Vagina (tissue), 2 donors: Measurements from ENCODE around the gene NEDD4L. TPM values are rescaled to one million over a fixed set of nuclear protein-coding genes. Genes with fewer than 3 reads are reported as not detected.

Source experiments
- DNase-seq, 2 donors: peaks; one replicate each; pipeline ENCODE4 v3.0.0-alpha.2; 2017; ENCODE audit errors: extremely low spot score in 2 of 2
- H3K27ac ChIP-seq: fragments of 200-600 bp; sonication (generic); one replicate; pipeline ENCODE4 v1.5.1; 2019
- H3K27me3 ChIP-seq: fragments of 200-600 bp; sonication (generic); one replicate; pipeline ENCODE4 v1.5.1; 2019
- H3K36me3 ChIP-seq, 2 donors: fragments of 200-600 bp; sonication (generic); one replicate each; pipeline ENCODE4 v1.5.1; 2017 to 2019
- H3K4me1 ChIP-seq: fragments of 200-600 bp; sonication (generic); one replicate; pipeline ENCODE4 v1.5.1; 2019
- H3K4me3 ChIP-seq, 2 donors: fragments of 200-600 bp; sonication (generic); 1 replicate in 1 of 2; 2 replicates in 1 of 2; pipeline ENCODE4 v1.5.1; 2016 to 2019
- H3K9me3 ChIP-seq: fragments of 200-600 bp; sonication (generic); one replicate; pipeline ENCODE4 v1.5.1; 2019
- CTCF ChIP-seq, 3 experiments: fragments of 450-650 bp in 2 of 3; fragments of 200-600 bp in 1 of 3; sonication (generic) in 1 of 3; IDR thresholded peaks; one replicate each; pipeline ENCODE4 v1.5.1; 2017 to 2019; ENCODE audit warnings: antibody characterized with exemption in 3 of 3, mild to moderate bottlenecking in 2 of 3, moderate library complexity in 2 of 3
- POLR2A ChIP-seq, 2 donors: fragments of 450-650 bp; IDR thresholded peaks; one replicate each; pipeline ENCODE4 v1.6.1; 2017; ENCODE audit warnings: antibody characterized with exemption in 2 of 2, mild to moderate bottlenecking in 2 of 2, moderate library complexity in 2 of 2
- POLR2AphosphoS5 ChIP-seq, 2 donors: sonication (generic); formaldehyde crosslinking; IDR thresholded peaks; one replicate each; pipeline ENCODE4 v1.9.0; 2017; ENCODE audit warnings: antibody characterized with exemption in 2 of 2, mild to moderate bottlenecking in 2 of 2, low read depth in 1 of 2; ENCODE audit not compliant: insufficient read depth in 1 of 2
- intact Hi-C: fragments of 100-400 bp; cut with DNase I; formaldehyde crosslinking; loops from one replicate; pipeline ENCODE4 v1.15.1; 2023
- total RNA-seq: library from RNA; depleted of rRNA; stranded (reverse); fragments of >200 nt; gene quantifications from one replicate; pipeline ENCODE4 v1.2.3, GENCODE V29; 2016

Gene NEDD4L
- total RNA-seq, 1 donor from 2014 or later, result 42.2 TPM

- Histone ChIP-seq H3K27me3 (no peaks in the 10 kb centered on the region), H3K9me3 (no peaks in the 10 kb centered on the region), H3K27ac (no peak overlapping the region), H3K4me1 (peaks cover 16% of the 10 kb centered on the region), H3K36me3 (no peaks in the 10 kb centered on the region), H3K4me3 (no peak overlapping the region)
- DNase-seq, result no peak
- no peak for TF ChIP-seq POLR2A (IDR thresholded peaks at IDR 0.05)
- TF ChIP-seq CTCF (IDR thresholded peaks at IDR 0.05), result no peak
- no peak for TF ChIP-seq POLR2AphosphoS5 (IDR thresholded peaks at IDR 0.05; ENCODE audit: insufficient read depth in 1 of 2, low read depth in 1 of 2)
- intact Hi-C loops, result no loop called here
Measured at GRCh38 chr18:58177896-58178470, 134.0 kb downstream of the NEDD4L start.

GRCh38 chr18:58178511-58178910 lies 134.5 kb downstream of the NEDD4L start:
- intact Hi-C loops, result no loop called here
- Histone ChIP-seq H3K4me3 (no peak overlapping the region), H3K9me3 (no peaks in the 10 kb centered on the region), H3K27me3 (no peaks in the 10 kb centered on the region), H3K27ac (no peak overlapping the region), H3K4me1 (peaks cover 16% of the 10 kb centered on the region), H3K36me3 (no peaks in the 10 kb centered on the region)
- TF ChIP-seq CTCF (IDR thresholded peaks at IDR 0.05), result no peak
- no peak for TF ChIP-seq POLR2AphosphoS5 (IDR thresholded peaks at IDR 0.05; ENCODE audit: insufficient read depth in 1 of 2, low read depth in 1 of 2)
- no peak for TF ChIP-seq POLR2A (IDR thresholded peaks at IDR 0.05)
- DNase-seq, result no peak

GRCh38 chr18:58180172-58180571 lies 136.1 kb downstream of the NEDD4L start:
- peak in 1 of 2 donors; percentile 65 for DNase-seq

GRCh38 chr18:58180738-58181353 lies 136.8 kb downstream of the NEDD4L start:
- no peaks in the 10 kb centered on the region for H3K9me3 ChIP-seq
- no peak overlapping the region for H3K27ac ChIP-seq
- H3K27me3 ChIP-seq, result no peaks in the 10 kb centered on the region
- H3K4me3 ChIP-seq, result no peak overlapping the region
- peaks cover 16% of the 10 kb centered on the region for H3K4me1 ChIP-seq
- DNase-seq, result peak in 1 of 2 donors; percentile 16
- intact Hi-C loops, result no loop called here
- H3K36me3 ChIP-seq, result no peaks in the 10 kb centered on the region
- TF ChIP-seq POLR2A (IDR thresholded peaks at IDR 0.05), result no peak
- TF ChIP-seq CTCF (IDR thresholded peaks at IDR 0.05), result peak; percentile 66 to 82 (median 70)
- no peak for TF ChIP-seq POLR2AphosphoS5 (IDR thresholded peaks at IDR 0.05; ENCODE audit: insufficient read depth in 1 of 2, low read depth in 1 of 2)

More at GRCh38 chr18:58180172-58180571, 136.1 kb downstream of the NEDD4L start:
- TF ChIP-seq CTCF (IDR thresholded peaks at IDR 0.05), result no peak
- TF ChIP-seq POLR2A (IDR thresholded peaks at IDR 0.05), result no peak
- no peak for TF ChIP-seq POLR2AphosphoS5 (IDR thresholded peaks at IDR 0.05; ENCODE audit: insufficient read depth in 1 of 2, low read depth in 1 of 2)
- intact Hi-C loops, result no loop called here
- Histone ChIP-seq H3K4me3 (no peak overlapping the region), H3K4me1 (peaks cover 16% of the 10 kb centered on the region), H3K27ac (no peak overlapping the region), H3K9me3 (no peaks in the 10 kb centered on the region), H3K27me3 (no peaks in the 10 kb centered on the region), H3K36me3 (no peaks in the 10 kb centered on the region)

- TF ChIP-seq CTCF (IDR thresholded peaks at IDR 0.05) (no peak), POLR2A (IDR thresholded peaks at IDR 0.05) (no peak), POLR2AphosphoS5 (IDR thresholded peaks at IDR 0.05; ENCODE audit: insufficient read depth in 1 of 2, low read depth in 1 of 2) (no peak)
- no peaks in the 10 kb centered on the region for H3K9me3 ChIP-seq
- peaks cover 17% of the 10 kb centered on the region for H3K4me1 ChIP-seq
- no peak for DNase-seq
- H3K4me3 ChIP-seq, result no peak overlapping the region
- no peaks in the 10 kb centered on the region for H3K27me3 ChIP-seq
- H3K27ac ChIP-seq, result no peak overlapping the region
- intact Hi-C loops, result no loop called here
- H3K36me3 ChIP-seq, result no peaks in the 10 kb centered on the region
Measured at GRCh38 chr18:58181988-58182387, 138.0 kb downstream of the NEDD4L start.
